RWPE1 (cell line): ENCODE results near the gene TARBP2.

Experiments
- CTCF ChIA-PET: fragments of 350-600 bp; sonication (Branson Sonifier 250); formaldehyde crosslinking; extraction: SDS; loops from one replicate; lab custom pipeline; 2021; lab: Yijun Ruan, JAX
- POLR2A ChIA-PET: fragments of 400-600 bp; formaldehyde crosslinking; extraction: SDS; loops from one replicate; lab custom pipeline; 2020; ENCODE audit warnings: antibody characterized with exemption; ENCODE audit not compliant: low non-redundant PET; lab: Yijun Ruan, JAX
- DNase-seq: peaks from one replicate; pipeline ENCODE4 v3.0.0; 2012; ENCODE audit warnings: low spot score
- H3K27ac ChIP-seq: fragments of 450-650 bp; 2 replicates; pipeline ENCODE4 v1.5.1; 2017
- TF ChIP-seq, protein P1 (sequence below): fragments of 450-650 bp; conservative IDR thresholded peaks from 2 replicates; pipeline ENCODE4 v1.5.1; 2017; ENCODE audit warnings: low read depth, mild to moderate bottlenecking

The TARBP2 gene

DNA sequence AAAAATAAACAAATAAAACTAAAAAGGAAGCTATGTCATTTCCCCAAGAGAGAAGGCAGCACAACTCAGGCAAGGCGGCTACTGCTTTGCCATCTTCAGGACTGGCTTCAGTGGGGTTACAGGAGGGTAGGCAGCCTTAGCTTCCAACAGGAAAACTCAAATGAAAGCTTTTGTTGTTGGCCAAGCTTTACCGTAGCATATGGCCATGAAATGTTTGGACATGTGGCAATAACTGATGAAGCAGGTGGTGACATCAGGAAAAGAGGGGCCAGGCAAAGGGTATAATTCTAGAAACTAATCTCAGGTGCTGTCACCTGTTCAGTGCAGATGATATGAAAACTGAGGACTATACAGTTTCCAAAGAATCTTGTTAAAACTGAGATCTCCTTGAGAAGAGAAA lies 29.0 kb downstream of the TARBP2 start:
- CTCF ChIA-PET = interaction anchor here (0.6 kb wide), 1 partner anchor 121 kb away, joined by 6 read pairs; no protein-coding TSS in a partner anchor
- POLR2A ChIA-PET = no interaction called here
- no peak for DNase-seq
- TF ChIP-seq, protein P1, sequence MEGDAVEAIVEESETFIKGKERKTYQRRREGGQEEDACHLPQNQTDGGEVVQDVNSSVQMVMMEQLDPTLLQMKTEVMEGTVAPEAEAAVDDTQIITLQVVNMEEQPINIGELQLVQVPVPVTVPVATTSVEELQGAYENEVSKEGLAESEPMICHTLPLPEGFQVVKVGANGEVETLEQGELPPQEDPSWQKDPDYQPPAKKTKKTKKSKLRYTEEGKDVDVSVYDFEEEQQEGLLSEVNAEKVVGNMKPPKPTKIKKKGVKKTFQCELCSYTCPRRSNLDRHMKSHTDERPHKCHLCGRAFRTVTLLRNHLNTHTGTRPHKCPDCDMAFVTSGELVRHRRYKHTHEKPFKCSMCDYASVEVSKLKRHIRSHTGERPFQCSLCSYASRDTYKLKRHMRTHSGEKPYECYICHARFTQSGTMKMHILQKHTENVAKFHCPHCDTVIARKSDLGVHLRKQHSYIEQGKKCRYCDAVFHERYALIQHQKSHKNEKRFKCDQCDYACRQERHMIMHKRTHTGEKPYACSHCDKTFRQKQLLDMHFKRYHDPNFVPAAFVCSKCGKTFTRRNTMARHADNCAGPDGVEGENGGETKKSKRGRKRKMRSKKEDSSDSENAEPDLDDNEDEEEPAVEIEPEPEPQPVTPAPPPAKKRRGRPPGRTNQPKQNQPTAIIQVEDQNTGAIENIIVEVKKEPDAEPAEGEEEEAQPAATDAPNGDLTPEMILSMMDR = no peak
- H3K27ac ChIP-seq = no peak overlapping the region

DNA sequence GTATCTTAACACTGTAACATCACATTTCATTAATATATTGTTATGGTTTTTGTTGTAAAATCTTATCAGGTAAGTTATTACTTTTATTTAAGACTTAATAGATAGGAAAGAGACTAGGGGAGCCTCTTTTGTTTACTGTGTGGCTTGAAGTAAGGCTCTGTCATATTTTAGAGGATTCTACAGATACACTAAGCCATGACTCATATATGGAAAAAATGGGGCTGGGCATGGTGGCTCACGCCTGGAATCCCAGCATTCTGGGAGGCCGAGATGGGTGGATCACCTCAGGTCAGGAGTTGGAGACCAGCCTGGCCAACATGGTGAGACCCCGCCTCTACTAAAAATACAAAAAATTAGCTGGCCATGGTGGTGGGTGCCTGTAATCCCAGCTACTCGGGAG lies 29.8 kb downstream of the TARBP2 start:
- ChIA-PET POLR2A (interaction anchor here (0.7 kb wide), 1 partner anchor 78 kb away, joined by 8 read pairs; no protein-coding TSS in a partner anchor), CTCF (no interaction called here)
- TF ChIP-seq, protein P1 = no peak
- DNase-seq = peak; percentile 49
- peak overlapping the region; percentile 32; the same call in 1 of the 2 replicates for H3K27ac ChIP-seq

DNA sequence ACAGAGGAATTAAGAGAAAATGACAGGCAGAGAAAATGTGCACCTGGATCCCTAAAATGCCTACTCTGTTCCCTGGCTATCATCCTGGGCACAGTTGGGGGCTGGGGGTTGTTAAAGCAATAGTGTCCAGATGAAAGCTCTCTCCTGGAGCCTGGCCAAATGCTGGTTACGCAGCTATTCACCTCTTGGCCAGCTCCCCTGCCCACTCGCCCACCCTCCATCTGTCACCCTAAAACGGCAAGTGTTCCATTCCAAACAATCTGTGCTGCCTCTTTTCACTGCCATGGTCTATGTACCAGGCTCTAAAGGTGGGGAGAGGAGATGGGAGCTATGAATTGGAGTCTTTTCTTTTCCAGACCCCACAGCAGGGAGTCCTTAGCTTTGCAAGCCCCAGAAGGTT lies 30.9 kb downstream of the TARBP2 start:
- ChIA-PET POLR2A (no interaction called here), CTCF (no interaction called here)
- no peak for DNase-seq
- 0 out of 2 replicates have a peak overlapping the region, but pooled peaks have one; percentile 9 for H3K27ac ChIP-seq
- TF ChIP-seq, protein P1 = no peak

DNA sequence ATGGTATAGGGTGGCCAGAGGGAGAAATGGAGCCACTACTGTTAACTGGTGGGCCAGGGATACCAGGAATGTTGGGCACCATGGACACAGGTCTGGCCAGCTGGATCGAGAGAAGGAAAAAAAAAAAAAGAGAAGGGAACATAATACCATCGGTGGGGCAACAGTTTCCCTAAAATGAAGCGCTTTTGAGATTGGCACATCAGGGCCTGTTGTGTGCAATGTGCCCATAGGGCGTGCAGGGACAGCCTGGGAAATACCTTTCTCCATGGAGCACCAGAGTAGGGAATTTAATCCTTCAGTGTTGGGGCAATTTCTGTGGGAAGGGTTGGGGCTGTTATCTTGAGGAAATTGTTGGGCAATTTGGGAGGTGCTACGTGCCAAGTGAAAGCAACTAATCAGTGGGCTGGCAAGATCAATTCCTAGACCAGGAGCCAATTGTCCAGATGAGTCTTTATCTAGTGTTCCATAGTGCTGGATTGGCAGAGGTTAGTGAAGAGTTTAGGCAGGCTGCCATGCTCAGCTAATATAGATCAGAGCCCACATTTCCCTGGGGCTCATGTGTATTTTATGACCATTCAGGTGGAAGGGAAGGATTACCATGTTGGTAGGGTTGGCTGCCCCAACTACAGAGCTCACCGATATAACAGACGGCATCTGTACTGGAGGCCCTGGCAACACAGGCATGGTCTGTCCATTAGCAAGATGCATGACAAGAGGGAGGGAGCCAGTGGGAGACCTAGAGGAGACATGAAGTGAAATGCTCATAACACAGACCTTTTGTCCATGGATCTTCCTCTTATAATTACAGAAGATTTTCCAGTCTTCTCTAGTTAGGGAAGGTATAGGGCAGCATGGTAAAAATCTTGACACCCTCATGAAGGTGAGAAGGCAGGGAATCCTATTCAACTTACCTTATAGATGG lies 31.7 kb downstream of the TARBP2 start:
- TF ChIP-seq, protein P1 = no peak
- POLR2A ChIA-PET = no interaction called here

DNA sequence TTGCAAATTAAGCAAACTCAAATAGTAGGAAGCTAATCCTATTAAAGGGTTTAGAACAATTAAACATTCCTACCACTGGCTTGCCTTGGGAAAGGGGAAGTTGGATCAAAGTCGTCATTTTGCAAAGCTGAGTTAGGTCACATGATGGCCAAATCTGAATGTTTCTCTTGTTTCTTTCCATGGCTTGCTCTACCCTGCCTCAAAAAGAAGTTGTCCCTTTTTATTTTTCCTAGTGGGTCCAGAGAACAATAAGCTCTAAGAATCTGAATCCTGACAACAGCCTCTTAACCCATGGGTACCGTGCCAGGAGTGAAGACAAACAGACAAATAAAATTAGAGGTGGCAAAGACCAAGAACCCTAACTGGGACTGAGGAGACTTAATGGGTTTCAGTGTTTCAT lies 32.4 kb downstream of the TARBP2 start:
- TF ChIP-seq, protein P1 = no peak
- H3K27ac ChIP-seq = no peak overlapping the region
- ChIA-PET POLR2A (no interaction called here), CTCF (no interaction called here)
- DNase-seq = no peak

More for the DNA sequence above, 31.7 kb downstream of the TARBP2 start:
- no peak for DNase-seq
- CTCF ChIA-PET = no interaction called here
- no peak overlapping the region for H3K27ac ChIP-seq

DNA sequence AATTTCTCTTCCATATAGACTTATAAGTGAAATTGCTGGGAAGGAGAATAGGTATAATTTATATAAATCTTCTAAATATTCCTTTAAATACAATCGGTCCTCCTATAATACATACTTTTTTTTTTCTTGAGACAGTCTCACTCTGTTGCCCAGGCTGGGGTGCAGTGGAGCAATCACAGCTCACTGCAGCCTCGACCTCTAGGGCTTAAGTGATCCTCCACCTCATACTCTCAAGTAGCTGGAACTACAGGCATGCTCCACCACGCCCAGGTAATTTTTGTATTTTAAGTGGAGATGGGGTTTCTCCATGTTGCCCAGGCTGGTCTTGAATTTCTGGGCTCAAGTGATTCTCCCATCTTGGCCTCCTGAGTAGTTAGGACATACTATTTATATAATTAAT lies 35.9 kb downstream of the TARBP2 start:
- no peak for DNase-seq
- ChIA-PET POLR2A (no interaction called here), CTCF (no interaction called here)
- TF ChIP-seq, protein P1 = no peak
- no peak overlapping the region for H3K27ac ChIP-seq
